RKO (cell line): ENCODE measurements around the gene EIF2B4.
A peak's percentile ranks its signal among the peaks of the same experiment; 100 is the strongest.
"Not testable (repeated sequence)": the region's sequence is repeated elsewhere in the genome, so short reads cannot be mapped to it uniquely, and the experiment has no call there.

Source experiments
- DNase-seq: peaks from one replicate; pipeline ENCODE4 v3.0.0-alpha.2; 2016; ENCODE audit warnings: low spot score

Gene EIF2B4

GRCh38 chr2:27336173-27336572, 34.0 kb downstream of the EIF2B4 start:
- DNase-seq, result no peak

- no peak for DNase-seq
Observed at GRCh38 chr2:27335311-27335710, 34.8 kb downstream of the EIF2B4 start.

- DNase-seq, result no peak
Observed at GRCh38 chr2:27324720-27325119, 45.4 kb downstream of the EIF2B4 start.

GRCh38 chr2:27323596-27324285, 46.4 kb downstream of the EIF2B4 start:
- DNase-seq, result peak; percentile 39

- DNase-seq, result peak; percentile 94
Observed at GRCh38 chr2:27322766-27323595, 47.2 kb downstream of the EIF2B4 start, which contains the start of gene MPV17. TSS of gene MPV17 (minus strand) at chr2:27323097. CDS start at chr2:27322517, 580 bp downstream.

- peak; percentile 49 for DNase-seq
Observed at GRCh38 chr2:27322301-27322765, 47.8 kb downstream of the EIF2B4 start.

- peak; percentile 99 for DNase-seq
Observed at GRCh38 chr2:27320958-27321543, 49.1 kb downstream of the EIF2B4 start.

- DNase-seq, result not testable (repeated sequence)
Observed at GRCh38 chr2:27319839-27320238, 50.3 kb downstream of the EIF2B4 start.

- no peak for DNase-seq
Observed at GRCh38 chr2:27316655-27317412, 53.3 kb downstream of the EIF2B4 start.

- no peak for DNase-seq
Observed at GRCh38 chr2:27315122-27315521, 55.0 kb downstream of the EIF2B4 start.

- DNase-seq, result no peak
Observed at GRCh38 chr2:27314709-27315108, 55.4 kb downstream of the EIF2B4 start.
